Measurements from ENCODE around the gene IRX4.

The IRX4 gene

GRCh38 chr5:1926471-1927341, 44.0 kb upstream of the IRX4 start:
- POLR2A ChIA-PET = no interaction called here
- no peak for DNase-seq (ENCODE audit: extremely low spot score)
- TF ChIP-seq ZNF384 (IDR thresholded peaks at IDR 0.05) (no peak), FOXM1 (IDR thresholded peaks at IDR 0.05; ENCODE audit: borderline replicate concordance) (no peak), HDGF (IDR thresholded peaks at IDR 0.05; ENCODE audit: borderline replicate concordance) (no peak), L3MBTL2 (conservative IDR thresholded peaks at IDR 0.05) (no peak), CTBP1 (IDR thresholded peaks at IDR 0.05; ENCODE audit: borderline replicate concordance) (no peak), TARDBP (IDR thresholded peaks at IDR 0.05) (no peak), FOXK2 (IDR thresholded peaks at IDR 0.05) (no peak), SUZ12 (IDR thresholded peaks at IDR 0.05) (no peak), BHLHE40 (IDR thresholded peaks at IDR 0.05; ENCODE audit: borderline replicate concordance) (no peak), ELF4 (IDR thresholded peaks at IDR 0.05) (no peak), LEF1 (IDR thresholded peaks at IDR 0.05; ENCODE audit: borderline replicate concordance) (no peak), NFRKB (IDR thresholded peaks at IDR 0.05) (no peak), PKNOX1 (IDR thresholded peaks at IDR 0.05) (no peak), SP1 (IDR thresholded peaks at IDR 0.05) (no peak), FOXA1 (IDR thresholded peaks at IDR 0.05) (no peak)
- CTCF ChIA-PET = no interaction called here

- no peak for DNase-seq (ENCODE audit: extremely low spot score)
- ChIA-PET POLR2A (no interaction called here), CTCF (no interaction called here)
- TF ChIP-seq HDGF (IDR thresholded peaks at IDR 0.05; ENCODE audit: borderline replicate concordance) (no peak), SUZ12 (IDR thresholded peaks at IDR 0.05) (no peak), ZNF384 (IDR thresholded peaks at IDR 0.05) (no peak), ELF4 (IDR thresholded peaks at IDR 0.05) (no peak), FOXK2 (IDR thresholded peaks at IDR 0.05) (no peak), BHLHE40 (IDR thresholded peaks at IDR 0.05; ENCODE audit: borderline replicate concordance) (no peak), NFRKB (IDR thresholded peaks at IDR 0.05) (no peak), FOXA1 (IDR thresholded peaks at IDR 0.05) (no peak), ARNT (IDR thresholded peaks at IDR 0.05) (no peak), FOXM1 (IDR thresholded peaks at IDR 0.05; ENCODE audit: borderline replicate concordance) (no peak), PKNOX1 (IDR thresholded peaks at IDR 0.05) (no peak), L3MBTL2 (conservative IDR thresholded peaks at IDR 0.05) (no peak), SP1 (IDR thresholded peaks at IDR 0.05) (no peak), TARDBP (IDR thresholded peaks at IDR 0.05) (no peak), LEF1 (IDR thresholded peaks at IDR 0.05; ENCODE audit: borderline replicate concordance) (no peak), CTBP1 (IDR thresholded peaks at IDR 0.05; ENCODE audit: borderline replicate concordance) (no peak)
These were observed 43.3 kb upstream of the IRX4 start for GRCh38 chr5:1926071-1926440.

GRCh38 chr5:1925111-1926070, 42.7 kb upstream of the IRX4 start:
- CTCF ChIA-PET = no interaction called here
- TF ChIP-seq NFRKB (IDR thresholded peaks at IDR 0.05) (no peak), SP1 (IDR thresholded peaks at IDR 0.05) (no peak), L3MBTL2 (conservative IDR thresholded peaks at IDR 0.05) (no peak), CTBP1 (IDR thresholded peaks at IDR 0.05; ENCODE audit: borderline replicate concordance) (no peak), PKNOX1 (IDR thresholded peaks at IDR 0.05) (no peak), HDGF (IDR thresholded peaks at IDR 0.05; ENCODE audit: borderline replicate concordance) (no peak), FOXK2 (IDR thresholded peaks at IDR 0.05) (no peak), ZNF384 (IDR thresholded peaks at IDR 0.05) (no peak), BHLHE40 (IDR thresholded peaks at IDR 0.05; ENCODE audit: borderline replicate concordance) (no peak), ELF4 (IDR thresholded peaks at IDR 0.05) (no peak), SUZ12 (IDR thresholded peaks at IDR 0.05) (no peak), TARDBP (IDR thresholded peaks at IDR 0.05) (no peak), FOXA1 (IDR thresholded peaks at IDR 0.05) (no peak), ARNT (IDR thresholded peaks at IDR 0.05) (no peak), FOXM1 (IDR thresholded peaks at IDR 0.05; ENCODE audit: borderline replicate concordance) (no peak), LEF1 (IDR thresholded peaks at IDR 0.05; ENCODE audit: borderline replicate concordance) (no peak)
- no peak for DNase-seq (ENCODE audit: extremely low spot score)
- POLR2A ChIA-PET = no interaction called here

GRCh38 chr5:1923766-1924165, 41.0 kb upstream of the IRX4 start:
- CTCF ChIA-PET = no interaction called here
- no peak for TF ChIP-seq PKNOX1 (IDR thresholded peaks at IDR 0.05)
- no peak for TF ChIP-seq L3MBTL2 (conservative IDR thresholded peaks at IDR 0.05)
- TF ChIP-seq FOXA1 (IDR thresholded peaks at IDR 0.05) = no peak
- TF ChIP-seq BHLHE40 (IDR thresholded peaks at IDR 0.05; ENCODE audit: borderline replicate concordance) = no peak
- TF ChIP-seq HDGF (IDR thresholded peaks at IDR 0.05; ENCODE audit: borderline replicate concordance) = no peak
- TF ChIP-seq ARNT (IDR thresholded peaks at IDR 0.05) = no peak
- no peak for TF ChIP-seq ELF4 (IDR thresholded peaks at IDR 0.05)
- no peak for TF ChIP-seq LEF1 (IDR thresholded peaks at IDR 0.05; ENCODE audit: borderline replicate concordance)
- TF ChIP-seq ZNF384 (IDR thresholded peaks at IDR 0.05) = no peak
- DNase-seq (ENCODE audit: extremely low spot score) = no peak
- POLR2A ChIA-PET = no interaction called here
